ENCODE results near the gene RALGPS2.
"Not testable (repeated sequence)": the region's sequence is repeated elsewhere in the genome, so short reads cannot be mapped to it uniquely, and the experiment has no call there.

RALGPS2 gene

GRCh38 chr1:178844436-178844835, 119.4 kb downstream of the RALGPS2 start:
- Histone ChIP-seq H3K9ac (no peak overlapping the region), H3K27me3 (ENCODE audit: control insufficient read depth, insufficient read depth, low read length) (no peaks in the 10 kb centered on the region), H3K27ac (no peak overlapping the region), H3K4me2 (ENCODE audit: low read length) (no peak overlapping the region), H3K4me1 (no peaks in the 10 kb centered on the region), H3K36me3 (ENCODE audit: control insufficient read depth, insufficient read depth, low read length) (no peaks in the 10 kb centered on the region), H3K79me2 (no peaks in the 10 kb centered on the region), H3K4me3 (ENCODE audit: low read depth, low read length) (no peak overlapping the region), H3K9me3 (ENCODE audit: control insufficient read depth, low read length) (no peaks in the 10 kb centered on the region), H2AFZ (no peak overlapping the region)
- TF ChIP-seq CTCF (IDR thresholded peaks at IDR 0.05), result no peak

- no peak overlapping the region for H3K4me2 ChIP-seq (ENCODE audit: low read length)
- no peaks in the 10 kb centered on the region for H3K9me3 ChIP-seq (ENCODE audit: control insufficient read depth, low read length)
- no peaks in the 10 kb centered on the region for H3K79me2 ChIP-seq
- H3K4me1 ChIP-seq, result no peaks in the 10 kb centered on the region
- TF ChIP-seq CTCF (IDR thresholded peaks at IDR 0.05), result no peak
- H2AFZ ChIP-seq, result no peak overlapping the region
- H3K27ac ChIP-seq, result no peak overlapping the region
- H3K27me3 ChIP-seq (ENCODE audit: control insufficient read depth, insufficient read depth, low read length), result no peaks in the 10 kb centered on the region
- no peak overlapping the region for H3K4me3 ChIP-seq (ENCODE audit: low read depth, low read length)
- no peaks in the 10 kb centered on the region for H3K36me3 ChIP-seq (ENCODE audit: control insufficient read depth, insufficient read depth, low read length)
- no peak overlapping the region for H3K9ac ChIP-seq
Observed at GRCh38 chr1:178846306-178846705, 121.3 kb downstream of the RALGPS2 start.

GRCh38 chr1:178847396-178847849, 122.4 kb downstream of the RALGPS2 start:
- no peak overlapping the region for H3K4me3 ChIP-seq (ENCODE audit: low read depth, low read length)
- H3K27ac ChIP-seq, result no peak overlapping the region
- H3K27me3 ChIP-seq (ENCODE audit: control insufficient read depth, insufficient read depth, low read length), result no peaks in the 10 kb centered on the region
- no peak overlapping the region for H3K4me2 ChIP-seq (ENCODE audit: low read length)
- no peak for TF ChIP-seq CTCF (IDR thresholded peaks at IDR 0.05)
- H3K4me1 ChIP-seq, result no peaks in the 10 kb centered on the region
- H3K36me3 ChIP-seq (ENCODE audit: control insufficient read depth, insufficient read depth, low read length), result no peaks in the 10 kb centered on the region
- H3K9me3 ChIP-seq (ENCODE audit: control insufficient read depth, low read length), result no peaks in the 10 kb centered on the region
- no peak overlapping the region for H2AFZ ChIP-seq
- no peaks in the 10 kb centered on the region for H3K79me2 ChIP-seq
- H3K9ac ChIP-seq, result no peak overlapping the region

- not testable (repeated sequence) for H2AFZ ChIP-seq; H3K9me3 ChIP-seq (ENCODE audit: control insufficient read depth, low read length); H3K9ac ChIP-seq; H3K4me3 ChIP-seq (ENCODE audit: low read depth, low read length); H3K27me3 ChIP-seq (ENCODE audit: control insufficient read depth, insufficient read depth, low read length); H3K27ac ChIP-seq; H3K4me1 ChIP-seq; H3K4me2 ChIP-seq (ENCODE audit: low read length); H3K36me3 ChIP-seq (ENCODE audit: control insufficient read depth, insufficient read depth, low read length); H3K79me2 ChIP-seq
Observed at GRCh38 chr1:178847919-178848318, 122.9 kb downstream of the RALGPS2 start.

- H3K4me1 ChIP-seq, result no peaks in the 10 kb centered on the region
- no peaks in the 10 kb centered on the region for H3K9me3 ChIP-seq (ENCODE audit: control insufficient read depth, low read length)
- no peak overlapping the region for H2AFZ ChIP-seq
- H3K27ac ChIP-seq, result no peak overlapping the region
- no peaks in the 10 kb centered on the region for H3K79me2 ChIP-seq
- H3K9ac ChIP-seq, result no peak overlapping the region
- no peaks in the 10 kb centered on the region for H3K27me3 ChIP-seq (ENCODE audit: control insufficient read depth, insufficient read depth, low read length)
- H3K4me3 ChIP-seq (ENCODE audit: low read depth, low read length), result no peak overlapping the region
- no peaks in the 10 kb centered on the region for H3K36me3 ChIP-seq (ENCODE audit: control insufficient read depth, insufficient read depth, low read length)
- TF ChIP-seq CTCF (IDR thresholded peaks at IDR 0.05), result no peak
- H3K4me2 ChIP-seq (ENCODE audit: low read length), result no peak overlapping the region
Observed at GRCh38 chr1:178849918-178850317, 124.9 kb downstream of the RALGPS2 start.

Measured in parathyroid adenoma (tissue), 2 donors.